HG03159 (cell line): ENCODE data around the gene CCDC39.
A peak's percentile ranks its signal among the peaks of the same experiment; 100 is the strongest.
"Not testable (repeated sequence)": the region's sequence is repeated elsewhere in the genome, so short reads cannot be mapped to it uniquely, and the experiment has no call there.

ENCODE experiments used
- ATAC-seq: cut with Tn5 transposase; IDR thresholded peaks from one replicate; pipeline ENCODE4 v1.9.1; 2021; ENCODE audit warnings: mild to moderate bottlenecking, moderate library complexity; ENCODE audit not compliant: unreplicated experiment

The CCDC39 gene

GRCh38 chr3:180626844-180627243 is 52.4 kb downstream of the CCDC39 start:
- ATAC-seq = peak; percentile 92

GRCh38 chr3:180624714-180625113 is 54.6 kb downstream of the CCDC39 start:
- peak; percentile 47 for ATAC-seq

- ATAC-seq = no peak
Measured at GRCh38 chr3:180619723-180620122, 59.6 kb downstream of the CCDC39 start.

GRCh38 chr3:180618563-180618962 is 60.7 kb downstream of the CCDC39 start:
- ATAC-seq = not testable (repeated sequence)

GRCh38 chr3:180617049-180617448 is 62.2 kb downstream of the CCDC39 start:
- ATAC-seq = no peak

- no peak for ATAC-seq
Measured at GRCh38 chr3:180615954-180616353, 63.3 kb downstream of the CCDC39 start.

GRCh38 chr3:180612364-180612763 is 66.9 kb downstream of the CCDC39 start:
- no peak for ATAC-seq

- no peak for ATAC-seq
Measured at GRCh38 chr3:180611006-180611405, 68.3 kb downstream of the CCDC39 start.

GRCh38 chr3:180601688-180602666 is 77.3 kb downstream of the CCDC39 start, which contains the start of gene TTC14:
TTC14 (plus strand) TSS chr3:180602163; CDS start chr3:180602262, 99 bp downstream.
- peak; percentile 97 for ATAC-seq

- no peak for ATAC-seq
Measured at GRCh38 chr3:180600473-180600872, 78.8 kb downstream of the CCDC39 start.

- no peak for ATAC-seq
Measured at GRCh38 chr3:180595559-180595935, 83.7 kb downstream of the CCDC39 start.

GRCh38 chr3:180594631-180595558 is 84.4 kb downstream of the CCDC39 start:
- ATAC-seq = peak; percentile 70

- ATAC-seq = not testable (repeated sequence)
Measured at GRCh38 chr3:180593631-180594030, 85.7 kb downstream of the CCDC39 start.

- no peak for ATAC-seq
Measured at GRCh38 chr3:180590396-180590795, 88.9 kb downstream of the CCDC39 start.

GRCh38 chr3:180580934-180581333 is 98.4 kb downstream of the CCDC39 start:
- no peak for ATAC-seq

- no peak for ATAC-seq
Measured at GRCh38 chr3:180575571-180575970, 103.7 kb downstream of the CCDC39 start.

- peak; percentile 82 for ATAC-seq
Measured at GRCh38 chr3:180571831-180572598, 107.3 kb downstream of the CCDC39 start.

GRCh38 chr3:180570238-180570637 is 109.1 kb downstream of the CCDC39 start:
- ATAC-seq = no peak

GRCh38 chr3:180564676-180565075 is 114.6 kb downstream of the CCDC39 start:
- no peak for ATAC-seq
